HG03457 (cell line): ENCODE measurements around the gene RAG1.

ENCODE experiments used
- ATAC-seq: cut with Tn5 transposase; IDR thresholded peaks from one replicate; pipeline ENCODE4 v1.9.1; 2021; ENCODE audit warnings: moderate number of reproducible peaks; ENCODE audit not compliant: unreplicated experiment

RAG1 gene

GRCh38 chr11:36627006-36627405 is 59.2 kb downstream of the RAG1 start:
- ATAC-seq = no peak

GRCh38 chr11:36627471-36627870 is 59.7 kb downstream of the RAG1 start:
- ATAC-seq = no peak

GRCh38 chr11:36628141-36628540 is 60.3 kb downstream of the RAG1 start:
- ATAC-seq = no peak

- no peak for ATAC-seq
These were observed 61.0 kb downstream of the RAG1 start for GRCh38 chr11:36628765-36629244.
